ENCODE measurements around the gene HUNK.
"Not testable (repeated sequence)": the region's sequence is repeated elsewhere in the genome, so short reads cannot be mapped to it uniquely, and the experiment has no call there.

The HUNK gene

DNA sequence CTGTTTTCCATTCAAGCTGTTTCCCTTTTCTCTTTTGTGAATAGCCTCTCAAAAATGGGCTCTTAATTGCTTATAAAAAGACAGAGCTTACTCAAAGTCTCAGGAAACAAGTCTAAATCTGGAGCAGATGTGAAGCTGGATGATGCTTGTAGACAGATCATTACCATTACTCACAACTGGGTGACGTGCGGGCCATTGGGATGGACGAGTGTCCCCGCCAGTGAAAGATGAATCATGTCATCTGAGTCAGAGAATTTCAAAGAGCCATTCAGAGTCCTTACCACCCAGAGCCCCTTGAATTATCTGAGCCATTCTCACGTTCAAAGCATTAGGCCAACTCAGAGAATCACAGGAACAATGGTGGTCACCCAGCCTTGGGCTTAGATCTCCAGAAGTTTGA lies 134.6 kb downstream of the HUNK start:
- no peak for DNase-seq

DNA sequence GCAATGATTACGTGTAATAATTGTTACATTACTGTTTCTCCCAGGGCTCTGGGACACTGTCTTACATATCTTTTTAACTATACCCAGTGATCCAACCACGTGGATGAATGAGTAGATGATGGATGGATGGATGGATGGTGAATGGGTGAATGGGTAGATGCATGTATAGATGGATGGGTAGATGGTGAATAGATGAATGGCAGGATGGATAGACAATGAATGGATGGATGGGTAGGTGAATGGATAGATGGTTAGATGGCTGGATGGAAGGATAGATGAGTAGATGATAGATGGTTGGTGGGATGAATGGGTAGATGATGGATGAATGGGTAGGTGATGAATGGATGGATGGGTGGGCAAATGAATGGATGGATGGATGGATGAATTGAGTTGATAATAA lies 135.9 kb downstream of the HUNK start:
- no peak for DNase-seq

DNA sequence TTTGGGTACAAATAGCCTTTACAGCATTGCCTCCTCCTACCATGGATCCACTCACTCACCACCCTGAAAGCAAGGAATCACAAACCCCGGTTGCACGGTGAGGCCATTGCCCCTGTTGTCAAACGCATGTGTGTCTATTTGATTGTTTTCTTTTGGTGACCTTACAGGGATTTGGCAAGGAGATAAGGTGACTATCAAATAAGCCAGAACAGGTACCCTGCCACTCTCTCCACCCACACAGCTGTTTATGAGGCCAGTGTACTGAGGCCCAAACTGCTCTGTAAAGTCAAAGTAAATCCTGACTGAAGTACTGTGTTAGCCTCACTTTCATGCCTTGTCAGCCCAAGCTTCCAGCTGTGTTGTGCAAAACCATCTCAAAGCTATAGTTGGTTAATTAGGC lies 136.4 kb downstream of the HUNK start:
- no peak for DNase-seq

DNA sequence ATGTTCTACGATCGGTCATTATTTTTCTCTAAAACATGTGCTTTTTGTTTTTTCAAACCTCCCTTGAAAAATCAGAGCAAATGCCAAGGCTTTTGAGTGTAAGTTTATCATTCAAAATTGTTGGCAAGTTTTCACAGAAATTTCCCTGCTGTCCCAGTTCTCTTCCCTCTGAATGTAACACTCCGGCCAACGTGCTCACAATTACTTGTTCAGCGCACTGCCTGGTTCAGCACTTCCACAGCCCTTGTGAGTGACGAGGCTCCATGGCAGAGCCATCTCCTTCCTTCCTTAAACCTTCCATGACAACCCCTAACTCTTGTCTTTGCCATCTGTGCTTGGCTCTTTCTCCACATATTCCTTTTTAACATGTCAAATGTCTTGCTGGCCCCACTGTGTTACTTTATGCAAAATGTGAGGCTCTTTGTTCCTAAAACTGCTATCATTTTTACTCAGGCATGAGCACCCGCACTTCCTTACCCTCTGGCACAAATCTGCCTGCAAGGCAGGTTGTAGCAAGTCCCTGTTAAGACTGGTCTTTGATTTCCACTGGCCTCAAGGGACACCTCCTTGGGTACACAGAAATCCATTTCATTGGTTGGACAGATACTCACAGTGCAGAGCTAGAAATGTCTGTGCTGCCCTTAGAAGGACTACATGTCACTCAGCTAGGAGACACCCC lies 142.8 kb downstream of the HUNK start:
- no peak for DNase-seq

DNA sequence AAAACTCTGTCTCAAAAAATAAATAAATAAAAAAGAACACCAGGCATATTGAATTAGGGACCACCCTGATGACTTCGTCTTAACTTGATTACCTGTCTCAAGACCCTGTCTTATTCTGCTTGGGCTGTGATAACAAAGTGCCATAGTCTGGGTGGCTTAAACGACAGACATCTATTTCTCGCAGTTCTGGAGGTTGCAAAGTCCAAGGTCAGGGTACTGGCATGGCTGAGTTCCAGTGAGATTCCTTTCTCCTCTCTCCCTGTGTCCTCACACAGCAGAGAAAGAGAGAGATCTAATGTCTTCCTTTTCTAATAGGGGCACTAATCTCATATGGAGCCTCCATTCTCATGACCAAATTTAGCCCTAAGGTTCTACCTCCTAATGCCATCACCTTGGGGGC lies 145.6 kb downstream of the HUNK start:
- no peak for DNase-seq

DNA sequence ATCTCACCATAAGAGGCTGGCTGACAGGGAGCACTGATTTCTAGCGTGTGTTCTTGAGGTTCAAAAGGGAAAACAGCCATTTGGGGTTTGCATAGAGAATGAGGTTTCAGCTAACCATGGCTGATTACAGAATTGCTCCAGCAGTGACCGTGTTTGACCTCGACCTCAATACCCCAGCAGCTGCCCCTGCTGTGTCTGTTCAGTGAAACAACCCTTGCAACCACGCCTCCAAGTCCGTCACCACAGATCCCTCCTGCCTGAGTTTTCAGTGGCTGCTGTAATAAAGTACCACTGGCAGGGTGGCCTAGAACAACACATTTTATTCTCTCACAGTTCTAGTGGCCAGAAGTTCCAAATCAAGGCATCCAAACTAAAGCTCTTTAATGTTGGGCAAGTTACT lies 147.7 kb downstream of the HUNK start:
- DNase-seq, result no peak

DNA sequence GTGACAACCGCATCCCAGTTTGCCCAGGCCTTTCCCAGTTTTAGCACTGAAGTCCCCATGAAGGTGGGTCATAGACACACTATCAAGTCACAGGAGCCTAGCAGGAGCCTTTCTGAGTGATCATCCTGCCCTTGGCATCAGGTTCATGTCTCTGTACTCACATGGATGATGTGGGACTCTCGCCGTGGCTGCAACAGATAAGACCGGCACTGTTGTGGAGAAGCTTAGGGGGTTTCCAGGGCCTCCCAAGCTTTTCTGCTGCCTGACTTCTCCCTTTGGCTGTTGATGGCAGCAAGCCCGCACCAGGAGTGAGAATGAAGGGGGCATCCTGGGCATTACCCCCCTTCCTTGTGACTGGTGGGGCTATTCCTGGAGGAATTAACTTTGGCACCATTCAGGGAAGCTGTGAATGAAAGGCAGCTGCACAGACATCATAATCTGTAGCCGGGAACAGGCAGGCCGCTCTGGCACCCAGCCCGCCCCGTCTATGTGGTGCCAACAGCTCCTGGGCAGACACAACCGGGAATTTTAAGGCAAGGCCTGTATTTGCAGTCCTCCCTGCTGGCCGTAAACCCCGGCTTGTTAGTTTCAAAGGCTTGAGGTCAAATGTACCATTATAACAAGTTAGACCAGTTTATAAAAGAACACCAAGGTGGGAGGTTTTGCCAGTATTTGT lies 148.6 kb downstream of the HUNK start:
- DNase-seq, result no peak

DNA sequence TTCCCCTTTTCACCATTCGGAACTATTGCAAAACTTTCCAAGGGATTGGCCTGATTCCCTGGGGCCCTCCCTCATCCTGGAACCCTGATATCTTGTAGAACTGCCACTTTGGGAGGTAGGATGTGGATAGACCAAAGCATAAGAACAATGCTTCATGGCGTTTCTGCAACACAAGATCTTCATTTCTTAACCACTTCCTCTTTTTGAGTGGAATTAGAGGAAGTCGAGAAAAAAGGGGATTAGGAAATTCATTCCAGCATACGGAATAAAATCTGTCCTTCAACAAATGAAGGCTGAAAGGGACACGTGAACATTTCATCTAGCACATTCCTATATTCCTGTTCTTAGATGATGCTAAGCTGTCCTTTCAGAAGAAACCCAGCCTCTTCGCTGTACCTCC lies 149.3 kb downstream of the HUNK start:
- no peak for DNase-seq

DNA sequence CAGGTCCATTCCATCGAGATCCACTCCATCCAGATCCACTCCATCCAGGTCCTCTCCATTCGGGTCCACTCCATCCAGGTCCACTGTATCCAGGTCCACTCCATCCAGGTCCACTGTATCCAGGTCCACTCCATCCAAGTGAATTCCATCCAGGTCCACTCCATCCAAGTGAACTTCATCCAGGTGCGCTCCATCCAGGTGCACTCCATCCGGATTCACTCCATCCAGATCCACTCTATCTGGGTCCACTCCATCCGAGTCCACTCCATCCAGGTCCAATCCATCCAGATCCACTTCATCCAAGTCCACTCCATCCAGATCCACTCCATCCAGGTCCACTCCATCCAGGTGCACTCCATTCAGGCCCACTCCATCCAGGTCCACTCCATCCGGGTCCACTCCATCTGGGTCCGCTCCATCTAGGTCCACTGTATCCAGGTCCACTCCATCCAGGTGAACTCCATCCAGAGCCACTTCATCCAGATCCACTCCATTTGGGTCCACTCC lies 157.4 kb downstream of the HUNK start:
- DNase-seq, result no peak

DNA sequence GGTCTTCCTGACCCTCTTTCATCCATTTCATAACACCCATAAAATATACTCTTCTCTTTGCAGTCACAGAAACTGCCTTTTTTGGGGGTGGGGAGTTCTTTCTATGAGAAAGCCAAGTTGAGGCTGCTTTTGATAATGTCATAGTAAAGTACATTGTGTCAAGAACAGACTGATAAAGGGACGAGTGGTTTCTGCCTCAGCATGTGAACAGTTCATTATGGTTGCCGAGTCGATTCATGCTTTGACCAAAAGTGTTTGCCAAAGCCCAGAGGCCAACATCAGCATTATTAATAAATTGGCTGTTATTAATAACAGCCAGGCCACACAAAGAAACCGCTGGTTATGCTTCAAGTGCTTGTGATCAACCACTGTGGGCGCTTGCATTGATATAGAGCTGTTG lies 162.0 kb downstream of the HUNK start:
- no peak for DNase-seq

DNA sequence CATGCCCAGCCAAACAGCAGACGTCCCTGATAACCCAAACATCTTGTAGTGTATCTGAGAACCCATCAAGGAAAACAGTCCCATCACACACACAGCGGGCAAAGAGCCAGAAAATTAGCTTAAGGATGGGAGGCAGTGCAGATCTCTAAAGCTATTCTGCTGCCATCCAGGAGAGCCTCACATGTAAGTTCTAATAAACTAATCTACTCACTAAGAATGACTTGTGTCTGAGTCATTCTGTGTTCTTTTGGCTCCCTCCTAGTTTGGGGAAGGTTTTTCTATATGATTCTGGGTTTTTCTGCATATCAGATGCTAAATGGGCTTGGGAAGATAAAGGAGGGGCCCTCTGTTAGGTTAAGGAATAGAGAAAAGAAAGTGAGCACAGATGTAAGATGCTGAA lies 162.8 kb downstream of the HUNK start:
- DNase-seq, result no peak

DNA sequence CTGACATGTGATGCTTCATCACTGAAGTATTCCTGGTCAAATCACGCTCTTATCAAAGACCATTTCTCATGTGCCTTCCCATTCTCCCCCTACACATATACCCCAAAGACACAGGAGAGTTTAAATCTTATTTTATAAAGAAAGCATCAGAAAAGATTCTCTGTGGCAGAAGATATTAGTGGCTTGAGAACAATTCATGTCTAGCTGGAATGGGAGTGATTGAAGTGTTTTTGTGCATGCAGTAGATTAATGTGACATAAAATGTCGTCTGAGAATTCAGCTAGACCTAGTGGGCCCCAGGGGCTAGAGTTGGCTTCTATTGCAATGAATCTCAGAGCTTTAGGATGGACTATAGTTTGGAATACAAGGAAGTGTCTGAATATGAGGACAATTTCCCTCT lies 163.9 kb downstream of the HUNK start:
- no peak for DNase-seq

DNA sequence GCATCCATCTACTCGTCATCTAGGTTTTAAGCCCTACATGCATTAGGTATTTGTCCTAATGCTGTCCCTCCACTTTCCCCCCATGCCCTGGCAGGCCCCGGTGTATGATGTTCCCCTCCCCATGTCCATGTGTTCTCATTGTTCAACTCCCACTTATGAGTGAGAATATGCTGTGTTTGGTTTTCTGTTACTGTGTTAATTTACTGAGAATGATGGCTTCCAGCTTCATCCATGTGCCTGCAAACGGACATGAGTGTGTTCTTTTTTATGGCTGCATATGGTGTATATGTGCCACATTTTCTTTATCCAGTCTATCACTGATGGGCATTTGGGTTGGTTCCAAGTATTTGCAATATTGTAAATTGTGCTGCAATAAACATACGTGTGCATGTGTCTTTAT lies 165.9 kb downstream of the HUNK start:
- not testable (repeated sequence) for DNase-seq

DNA sequence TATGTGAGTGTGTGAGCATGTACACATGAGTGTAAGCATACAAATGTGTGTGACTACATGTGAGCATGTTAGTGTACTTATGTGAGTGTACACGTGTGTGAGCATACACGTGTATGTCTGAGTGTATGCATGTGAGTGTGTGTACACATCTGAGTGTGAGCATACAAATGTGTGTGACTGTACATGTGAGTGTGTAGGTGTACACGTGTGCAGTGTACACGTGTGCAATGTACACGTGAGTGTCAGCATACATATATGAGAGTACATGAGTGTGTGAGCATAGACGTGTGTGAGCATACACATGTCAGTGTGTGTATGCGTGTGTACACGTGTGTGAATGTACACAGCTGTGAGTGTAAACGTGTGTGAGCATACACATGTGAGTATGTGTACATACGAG lies 170.6 kb downstream of the HUNK start:
- no peak for DNase-seq

DNA sequence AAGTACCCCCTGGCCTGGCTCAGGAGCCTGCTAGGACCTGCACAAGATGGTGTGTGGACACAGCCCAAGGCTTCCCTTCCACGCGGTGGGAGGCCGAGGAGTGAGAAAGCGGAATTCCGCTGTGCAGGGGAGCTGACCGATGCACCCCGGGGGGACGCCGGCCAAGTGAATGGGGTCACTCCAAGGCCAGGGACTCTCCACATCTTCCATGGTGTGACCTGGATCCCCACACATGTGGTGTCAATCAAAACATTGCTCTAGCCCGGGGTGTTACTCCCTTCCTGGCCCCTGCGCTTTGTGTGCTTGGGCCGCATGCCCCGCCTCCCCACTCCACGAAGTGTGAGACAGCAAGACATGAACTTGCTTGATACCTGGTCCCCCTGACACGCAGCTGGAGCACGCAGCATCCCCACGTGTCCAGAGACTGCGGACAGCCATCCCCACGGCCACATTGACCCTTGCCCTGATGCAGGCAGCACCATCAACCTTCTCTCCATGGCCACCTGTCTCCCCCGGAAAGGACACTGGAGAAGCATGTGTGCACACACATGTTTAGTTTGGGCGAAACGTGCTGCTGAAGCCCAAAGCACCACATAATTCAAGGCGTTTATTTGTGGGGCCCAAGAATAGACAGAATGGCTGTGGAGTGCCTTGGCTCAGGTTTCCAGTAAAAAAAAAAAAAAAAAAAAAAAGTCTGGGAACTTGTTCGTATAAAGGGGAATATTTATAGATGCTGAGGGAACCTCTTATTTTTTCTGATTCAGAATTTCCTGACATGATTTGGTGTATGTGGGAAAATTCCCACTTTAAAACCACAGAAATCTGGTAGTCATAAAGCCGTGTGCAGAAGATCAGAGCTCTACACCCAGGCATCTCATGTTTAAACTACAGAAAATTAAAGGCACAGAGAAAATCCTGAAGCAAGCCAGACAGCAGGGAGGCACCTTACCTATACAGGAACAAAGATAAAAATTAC lies 171.7 kb downstream of the HUNK start:
- DNase-seq, result no peak

DNA sequence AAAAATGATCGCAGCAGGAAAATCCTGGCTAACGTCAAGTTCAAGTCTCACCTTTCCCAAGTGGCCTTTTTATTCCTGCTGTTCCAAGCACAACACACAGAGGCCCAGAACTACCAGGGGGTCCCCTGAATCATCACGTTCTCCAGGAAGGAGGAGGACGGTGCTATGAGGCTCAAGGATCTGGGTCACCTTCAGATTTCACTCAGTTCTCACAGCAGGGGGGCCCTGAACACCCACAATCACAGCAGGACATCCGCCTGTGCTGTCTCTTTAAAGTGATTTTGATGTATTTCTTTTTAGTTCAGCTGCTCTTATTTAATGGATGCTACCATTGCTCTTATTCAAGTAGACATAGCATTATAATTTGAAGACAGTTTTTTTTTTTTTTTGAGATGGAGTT lies 173.4 kb downstream of the HUNK start:
- no peak for DNase-seq

DNA sequence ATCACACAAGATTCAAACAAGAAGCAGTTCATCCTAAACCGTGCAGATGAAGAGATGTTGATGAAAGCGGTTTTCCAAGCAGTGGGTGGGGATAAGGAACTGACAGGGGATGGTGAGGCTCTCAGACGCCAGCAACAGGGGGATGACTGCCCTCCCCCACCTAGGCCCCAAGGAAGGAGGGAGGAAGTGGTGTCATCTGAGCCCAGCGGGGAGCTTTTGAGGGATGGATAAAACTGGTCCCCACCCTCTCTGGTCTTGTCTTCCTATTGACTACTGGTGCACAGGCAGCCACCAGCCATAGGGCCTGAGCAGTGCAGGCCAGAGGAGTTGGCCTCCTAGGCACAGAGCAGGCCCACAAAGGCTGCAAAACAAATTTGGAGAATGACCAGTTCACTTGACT lies 175.5 kb downstream of the HUNK start:
- DNase-seq, result no peak

Data from stimulated activated CD4-positive, alpha-beta T cell treated with anti-CD3 and anti-CD28 coated beads, Interleukin-15, amount 100 ng/mL, for 24 hours (primary cell).